Sigmoid colon (tissue), 4 donors: Measurements from ENCODE around the gene LDLRAD3.

Experiments used
- CTCF ChIP-seq, 4 experiments: fragments of 450-650 bp in 3 of 4; fragments of 200-600 bp in 1 of 4; IDR thresholded peaks; one replicate each; pipeline ENCODE4 v1.5.1; 2016 to 2019; ENCODE audit warnings: antibody characterized with exemption in 4 of 4, mild to moderate bottlenecking in 3 of 4, moderate library complexity in 2 of 4
- EP300 ChIP-seq, 4 donors: sonication (generic); formaldehyde crosslinking; IDR thresholded peaks; one replicate each; pipeline ENCODE4 v1.6.1; 2017; ENCODE audit warnings: antibody characterized with exemption in 4 of 4
- POLR2A ChIP-seq, 2 donors: fragments of 450-650 bp; IDR thresholded peaks; one replicate each; pipeline ENCODE4 v1.6.1; 2016; ENCODE audit warnings: antibody characterized with exemption in 2 of 2, mild to moderate bottlenecking in 2 of 2, moderate library complexity in 2 of 2

DNA sequence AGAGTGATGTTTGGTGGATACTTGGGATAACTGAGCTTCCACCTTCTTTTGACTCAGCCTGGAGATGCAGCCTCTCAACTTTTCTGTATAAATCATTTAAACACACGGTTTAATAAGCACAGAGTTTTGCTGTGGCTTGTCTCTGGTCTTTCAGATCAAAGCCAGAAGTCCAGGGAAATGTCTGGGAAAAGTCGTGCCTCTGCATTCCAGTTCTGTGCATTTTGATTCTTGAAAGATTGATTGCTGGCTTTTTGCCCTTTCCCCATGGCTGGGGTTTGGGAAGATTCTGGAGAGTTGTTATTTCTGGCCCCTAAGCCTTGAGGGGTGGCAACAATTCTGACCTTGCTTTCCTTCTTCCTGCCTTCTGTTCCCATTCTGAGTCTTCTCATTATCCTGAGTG, 191.2 kb downstream of the LDLRAD3 start:
- TF ChIP-seq CTCF (IDR thresholded peaks at IDR 0.05) (no peak), POLR2A (IDR thresholded peaks at IDR 0.05) (no peak), EP300 (IDR thresholded peaks at IDR 0.05) (no peak)
